NCI-H2227 (cell line): Measurements from ENCODE around the gene IBSP.
A peak's percentile ranks its signal among the peaks of the same experiment; 100 is the strongest.

Experiments
- DNase-seq: peaks from one replicate; lab custom pipeline; 2025; ENCODE audit not compliant: unreplicated experiment; lab: John Stamatoyannopoulos, UW

Gene IBSP

GRCh38 chr4:87838205-87838604 is 38.9 kb downstream of the IBSP start:
- DNase-seq = peak; percentile 16

- DNase-seq = no peak
These were observed 39.7 kb downstream of the IBSP start for GRCh38 chr4:87838890-87839591.

- DNase-seq = no peak
These were observed 40.2 kb downstream of the IBSP start for GRCh38 chr4:87839592-87839946.

GRCh38 chr4:87840149-87840548 is 40.8 kb downstream of the IBSP start:
- no peak for DNase-seq

GRCh38 chr4:87843936-87844335 is 44.6 kb downstream of the IBSP start:
- no peak for DNase-seq

GRCh38 chr4:87844452-87844851 is 45.1 kb downstream of the IBSP start:
- DNase-seq = no peak

GRCh38 chr4:87846226-87846625 is 46.9 kb downstream of the IBSP start:
- DNase-seq = no peak

- peak; percentile 13 for DNase-seq
These were observed 49.4 kb downstream of the IBSP start for GRCh38 chr4:87848622-87849351.

- DNase-seq = no peak
These were observed 50.3 kb downstream of the IBSP start for GRCh38 chr4:87849612-87850011.

- no peak for DNase-seq
These were observed 52.0 kb downstream of the IBSP start for GRCh38 chr4:87851332-87851731.

GRCh38 chr4:87851953-87852352 is 52.6 kb downstream of the IBSP start:
- DNase-seq = no peak

- peak; percentile 15 for DNase-seq
These were observed 53.8 kb downstream of the IBSP start for GRCh38 chr4:87853108-87853507.

- DNase-seq = no peak
These were observed 54.5 kb downstream of the IBSP start for GRCh38 chr4:87853891-87854290.

GRCh38 chr4:87855559-87855958 is 56.2 kb downstream of the IBSP start:
- DNase-seq = no peak

GRCh38 chr4:87856816-87857215 is 57.5 kb downstream of the IBSP start:
- DNase-seq = no peak

- DNase-seq = no peak
These were observed 58.4 kb downstream of the IBSP start for GRCh38 chr4:87857789-87858188.
